ENCODE measurements around the gene TRIM40.

The TRIM40 gene

GRCh38 chr6:30172681-30173080 lies 36.7 kb downstream of the TRIM40 start:
- TF ChIP-seq CTCF (IDR thresholded peaks at IDR 0.05; ENCODE audit: low read depth, low read length) = no peak
- no peak for DNase-seq (ENCODE audit: extremely low read depth, low read depth)

- no peak for DNase-seq (ENCODE audit: extremely low read depth, low read depth)
- TF ChIP-seq CTCF (IDR thresholded peaks at IDR 0.05; ENCODE audit: low read depth, low read length) = no peak
These were observed 39.8 kb downstream of the TRIM40 start for GRCh38 chr6:30175765-30176164.

- no peak for TF ChIP-seq CTCF (IDR thresholded peaks at IDR 0.05; ENCODE audit: low read depth, low read length)
- no peak for DNase-seq (ENCODE audit: extremely low read depth, low read depth)
These were observed 42.9 kb downstream of the TRIM40 start for GRCh38 chr6:30178837-30179236.

GRCh38 chr6:30180145-30180544 lies 44.2 kb downstream of the TRIM40 start:
- DNase-seq (ENCODE audit: extremely low read depth, low read depth) = no peak
- TF ChIP-seq CTCF (IDR thresholded peaks at IDR 0.05; ENCODE audit: low read depth, low read length) = no peak

- DNase-seq (ENCODE audit: extremely low read depth, low read depth) = no peak
- no peak for TF ChIP-seq CTCF (IDR thresholded peaks at IDR 0.05; ENCODE audit: low read depth, low read length)
These were observed 48.6 kb downstream of the TRIM40 start for GRCh38 chr6:30184417-30185031.

GRCh38 chr6:30185846-30186484 lies 50.0 kb downstream of the TRIM40 start:
- TF ChIP-seq CTCF (IDR thresholded peaks at IDR 0.05; ENCODE audit: low read depth, low read length) = no peak
- DNase-seq (ENCODE audit: extremely low read depth, low read depth) = no peak

- DNase-seq (ENCODE audit: extremely low read depth, low read depth) = no peak
These were observed 52.6 kb downstream of the TRIM40 start for GRCh38 chr6:30188541-30188940.

More at GRCh38 chr6:30188541-30188940, 52.6 kb downstream of the TRIM40 start:
- no peak for TF ChIP-seq CTCF (IDR thresholded peaks at IDR 0.05; ENCODE audit: low read depth, low read length)

Data from AG09319 (cell line).